Endodermal cell (in vitro differentiated cells): ENCODE results near the gene ANKRD39. TPM values are rescaled to one million over a fixed set of nuclear protein-coding genes. Genes with fewer than 3 reads are reported as not detected.

Experiments used
- DNase-seq: peaks from one replicate; pipeline ENCODE4 v3.0.0-alpha.2; 2017
- H3K27ac ChIP-seq: 2 replicates; pipeline ENCODE4 v1.5.1; 2013; ENCODE audit warnings: mild to moderate bottlenecking, low read depth, low read length, moderate library complexity
- H3K27me3 ChIP-seq: 2 replicates; pipeline ENCODE4 v1.6.1; 2013; ENCODE audit warnings: mild to moderate bottlenecking, low read length, moderate library complexity; ENCODE audit not compliant: insufficient read depth, control insufficient read depth, poor library complexity, severe bottlenecking
- H3K36me3 ChIP-seq: 2 replicates; pipeline ENCODE4 v1.7.0; 2013; ENCODE audit warnings: mild to moderate bottlenecking, low read length, moderate library complexity; ENCODE audit not compliant: control insufficient read depth, insufficient read depth
- H3K4me1 ChIP-seq: one replicate; pipeline ENCODE4 v1.7.0; 2013; ENCODE audit warnings: low read length; ENCODE audit not compliant: control insufficient read depth, insufficient read depth
- H3K4me3 ChIP-seq: 2 replicates; pipeline ENCODE4 v1.5.1; 2013; ENCODE audit warnings: mild to moderate bottlenecking, low read length, moderate library complexity
- H3K9ac ChIP-seq: 2 replicates; pipeline ENCODE4 v1.6.1; 2013; ENCODE audit warnings: mild to moderate bottlenecking, low read length, moderate library complexity; ENCODE audit not compliant: poor library complexity, severe bottlenecking; ENCODE audit errors: extremely low read depth
- H3K9me3 ChIP-seq: 2 replicates; pipeline ENCODE4 v1.6.1; 2013; ENCODE audit warnings: mild to moderate bottlenecking, low read length, moderate library complexity; ENCODE audit not compliant: control insufficient read depth
- H3K27ac Mint-ChIP-seq: 2 replicates; pipeline ENCODE4 v1.8.0; 2020; ENCODE audit warnings: mixed read lengths
- H3K27me3 Mint-ChIP-seq: 2 replicates; pipeline ENCODE4 v1.8.0; 2021; ENCODE audit warnings: mild to moderate bottlenecking, mixed read lengths; ENCODE audit not compliant: insufficient read depth
- H3K36me3 Mint-ChIP-seq: 2 replicates; pipeline ENCODE4 v1.8.0; 2020; ENCODE audit warnings: low read depth, mixed read lengths
- H3K4me1 Mint-ChIP-seq: 2 replicates; pipeline ENCODE4 v1.8.0; 2020; ENCODE audit warnings: mixed read lengths
- H3K4me3 Mint-ChIP-seq: 2 replicates; pipeline ENCODE4 v1.8.0; 2020; ENCODE audit warnings: mild to moderate bottlenecking, moderate library complexity, mixed read lengths
- H3K9me3 Mint-ChIP-seq: 2 replicates; pipeline ENCODE4 v1.8.0; 2020; ENCODE audit warnings: mild to moderate bottlenecking, mixed read lengths
- WGBS, 2 experiments: methylation state at CpG; one replicate each; pipeline versions ENCODE4 v1.1.5 to v1.1.7; 2013; ENCODE audit warnings: missing lambda C conversion rate in 2 of 2, mixed read lengths in 1 of 2; ENCODE audit not compliant: insufficient coverage in 1 of 2, insufficient read length in 1 of 2; 5-methylcytosine and 5-hydroxymethylcytosine counted together
- microRNA-seq: library from miRNA; unstranded; fragments of <30 nt; microRNA quantifications from one replicate; pipeline ENCODE4 v1.2.0, GENCODE V29; 2020; ENCODE audit warnings: borderline microRNAs expressed
- total RNA-seq, 2 donors: library from RNA; stranded (reverse); fragmentation: NEBNext Ultra II Directional in 1 of 2; extraction: Animal tissue kit (Norgen Biotek cat#: 25700) in 1 of 2; gene quantifications; 2 replicates in 1 of 2; 3 replicates in 1 of 2; pipeline ENCODE4 v1.2.1, GENCODE V29; 2021
- TF ChIP-seq, protein P1 (sequence below): fragments of 200-600 bp; sonication (generic); conservative IDR thresholded peaks from 2 replicates; pipeline ENCODE4 v1.5.0; 2021; ENCODE audit warnings: antibody characterized with exemption, mild to moderate bottlenecking

The ANKRD39 gene
- total RNA-seq, 2 donors from 2014 or later: 14.6 to 16.7 TPM

GRCh38 chr2:96798733-96799622, 58.8 kb downstream of the ANKRD39 start:
- TF ChIP-seq, protein P1, sequence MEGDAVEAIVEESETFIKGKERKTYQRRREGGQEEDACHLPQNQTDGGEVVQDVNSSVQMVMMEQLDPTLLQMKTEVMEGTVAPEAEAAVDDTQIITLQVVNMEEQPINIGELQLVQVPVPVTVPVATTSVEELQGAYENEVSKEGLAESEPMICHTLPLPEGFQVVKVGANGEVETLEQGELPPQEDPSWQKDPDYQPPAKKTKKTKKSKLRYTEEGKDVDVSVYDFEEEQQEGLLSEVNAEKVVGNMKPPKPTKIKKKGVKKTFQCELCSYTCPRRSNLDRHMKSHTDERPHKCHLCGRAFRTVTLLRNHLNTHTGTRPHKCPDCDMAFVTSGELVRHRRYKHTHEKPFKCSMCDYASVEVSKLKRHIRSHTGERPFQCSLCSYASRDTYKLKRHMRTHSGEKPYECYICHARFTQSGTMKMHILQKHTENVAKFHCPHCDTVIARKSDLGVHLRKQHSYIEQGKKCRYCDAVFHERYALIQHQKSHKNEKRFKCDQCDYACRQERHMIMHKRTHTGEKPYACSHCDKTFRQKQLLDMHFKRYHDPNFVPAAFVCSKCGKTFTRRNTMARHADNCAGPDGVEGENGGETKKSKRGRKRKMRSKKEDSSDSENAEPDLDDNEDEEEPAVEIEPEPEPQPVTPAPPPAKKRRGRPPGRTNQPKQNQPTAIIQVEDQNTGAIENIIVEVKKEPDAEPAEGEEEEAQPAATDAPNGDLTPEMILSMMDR: no peak
- peaks cover 12% of the 10 kb centered on the region for H3K36me3 Mint-ChIP-seq
- no peaks in the 10 kb centered on the region for H3K27me3 ChIP-seq
- H3K9me3 Mint-ChIP-seq: no peaks in the 10 kb centered on the region
- H3K9ac ChIP-seq: no peak overlapping the region
- no peak for DNase-seq
- no peaks in the 10 kb centered on the region for H3K27me3 Mint-ChIP-seq
- H3K4me3 Mint-ChIP-seq: no peak overlapping the region
- WGBS, 2 experiments: 93 to 94% methylated on average over 9 to 23 of the region's 23 CpGs
- H3K27ac ChIP-seq: no peak overlapping the region
- H3K4me3 ChIP-seq: no peak overlapping the region
- peaks cover 11% of the 10 kb centered on the region for H3K36me3 ChIP-seq
- H3K9me3 ChIP-seq: no peaks in the 10 kb centered on the region
- H3K4me1 Mint-ChIP-seq: no peaks in the 10 kb centered on the region
- H3K4me1 ChIP-seq: no peaks in the 10 kb centered on the region
- no peak overlapping the region for H3K27ac Mint-ChIP-seq

Small RNA genes lying within 50 kb of the gene (microRNA-seq; reads per million reads assigned to microRNA genes)
- gene MIR3127: 0.89 reads per million

Other genes starting within 250 kb of the ANKRD39 start
- gene KANSL3, start 219.7 kb downstream of the ANKRD39 start, total RNA-seq: 10 to 100 TPM; 34.8 to 42.3 TPM
- gene FER1L5, start 215.3 kb downstream of the ANKRD39 start, total RNA-seq: 1 to 10 TPM in 1 of 2 donors, under 1 TPM in 1; 0.35 to 1.7 TPM
- 10 to 100 TPM; 24.4 to 30.4 TPM for gene LMAN2L, start 118.0 kb downstream of the ANKRD39 start, total RNA-seq
- gene CNNM4, start 97.1 kb downstream of the ANKRD39 start, total RNA-seq: 10 to 100 TPM; 22.3 to 27.5 TPM
- 10 to 100 TPM; 33.1 to 34.8 TPM for gene CNNM3, start 41.7 kb downstream of the ANKRD39 start, total RNA-seq
- 1 to 10 TPM; 2.6 to 3.6 TPM for gene ANKRD23, start 14.0 kb downstream of the ANKRD39 start, total RNA-seq
- 10 to 100 TPM; 82.5 to 92.1 TPM for gene SEMA4C, start 12.1 kb upstream of the ANKRD39 start, total RNA-seq
- under 1 TPM in 1 of 2 donors, not detected in 1; 0.55 TPM for gene FAM178B, start 128.6 kb upstream of the ANKRD39 start, total RNA-seq
- gene FAHD2B, start 236.9 kb upstream of the ANKRD39 start, total RNA-seq: 10 to 100 TPM; 36.3 to 49.7 TPM